DOHH2 (cell line): ENCODE results near the gene ARSD.

Experiments
- H3F3A ChIP-seq: fragments of 200-600 bp; sonication (generic), shearing (Covaris generic); 2 replicates; pipeline ENCODE4 v1.6.0; 2016; ENCODE audit warnings: antibody characterized with exemption, mild to moderate bottlenecking; ENCODE audit not compliant: control insufficient read depth, insufficient read depth
- H3K27ac ChIP-seq: fragments of 200-600 bp; sonication (generic); 2 replicates; pipeline ENCODE4 v1.5.1; 2014; ENCODE audit warnings: low read depth, mild to moderate bottlenecking, low read length, moderate library complexity
- H3K27me3 ChIP-seq: fragments of 200-600 bp; sonication (generic); 2 replicates; pipeline ENCODE4 v1.6.1; 2014; ENCODE audit warnings: mild to moderate bottlenecking, low read length, mixed read lengths; ENCODE audit not compliant: control insufficient read depth
- H3K36me3 ChIP-seq: fragments of 200-600 bp; sonication (generic); 2 replicates; pipeline ENCODE4 v1.6.1; 2014; ENCODE audit warnings: mild to moderate bottlenecking, low read length, moderate library complexity, mixed read lengths; ENCODE audit not compliant: control insufficient read depth
- H3K4me1 ChIP-seq: fragments of 200-600 bp; sonication (generic); 2 replicates; pipeline ENCODE4 v1.6.1; 2014; ENCODE audit warnings: mild to moderate bottlenecking, low read length, mixed read lengths; ENCODE audit not compliant: control insufficient read depth
- H3K4me2 ChIP-seq: fragments of 200-600 bp; sonication (generic); 2 replicates; pipeline ENCODE4 v1.6.0; 2014; ENCODE audit warnings: mild to moderate bottlenecking, low read length, moderate library complexity
- H3K4me3 ChIP-seq: fragments of 200-600 bp; sonication (generic); 2 replicates; pipeline ENCODE4 v1.5.1; 2014; ENCODE audit warnings: mild to moderate bottlenecking, low read length, mixed read lengths
- H3K79me2 ChIP-seq: fragments of 200-600 bp; sonication (generic); 2 replicates; pipeline ENCODE4 v1.6.1; 2014; ENCODE audit warnings: mild to moderate bottlenecking, low read length, mixed read lengths; ENCODE audit not compliant: control insufficient read depth
- H3K9me2 ChIP-seq: fragments of 200-600 bp; sonication (generic); replicated peaks from 2 replicates; pipeline ENCODE4 v1.6.1; 2014; ENCODE audit warnings: mild to moderate bottlenecking, low read length, mixed read lengths; ENCODE audit not compliant: control insufficient read depth
- H3K9me3 ChIP-seq: fragments of 200-600 bp; sonication (generic); 2 replicates; pipeline ENCODE4 v1.6.1; 2014; ENCODE audit warnings: antibody characterized with exemption, low read length, mixed read lengths; ENCODE audit not compliant: control insufficient read depth, insufficient read depth
- H4K20me1 ChIP-seq: fragments of 200-600 bp; sonication (generic); 2 replicates; pipeline ENCODE4 v1.6.0; 2014; ENCODE audit warnings: low read depth, mild to moderate bottlenecking, antibody characterized with exemption, low read length, moderate library complexity; ENCODE audit not compliant: control insufficient read depth, insufficient read depth
- CTCF ChIP-seq: fragments of 200-600 bp; sonication (generic); IDR thresholded peaks from one replicate; pipeline ENCODE4 v1.5.1; 2014; ENCODE audit warnings: antibody characterized with exemption, mild to moderate bottlenecking, low read depth, low read length; ENCODE audit not compliant: poor library complexity, severe bottlenecking
- EZH2phosphoT487 ChIP-seq: fragments of 200-600 bp; sonication (generic); IDR thresholded peaks from 2 replicates; pipeline ENCODE4 v1.6.1; 2017; ENCODE audit warnings: borderline replicate concordance, mild to moderate bottlenecking, antibody characterized with exemption, low read length, moderate library complexity, mixed read lengths

Gene ARSD

GRCh38 chrX:2859197-2859797 lies 69.8 kb downstream of the ARSD start:
- H3K9me2 ChIP-seq: no peaks in the 10 kb centered on the region
- H3K4me3 ChIP-seq: no peak overlapping the region
- H3K27ac ChIP-seq: no peak overlapping the region
- no peaks in the 10 kb centered on the region for H3K27me3 ChIP-seq
- no peak overlapping the region for H3K4me2 ChIP-seq
- H4K20me1 ChIP-seq: no peaks in the 10 kb centered on the region
- H3F3A ChIP-seq: no peaks in the 10 kb centered on the region
- no peaks in the 10 kb centered on the region for H3K36me3 ChIP-seq
- no peaks in the 10 kb centered on the region for H3K79me2 ChIP-seq
- no peaks in the 10 kb centered on the region for H3K4me1 ChIP-seq
- TF ChIP-seq EZH2phosphoT487 (no peak), CTCF (no peak)
- H3K9me3 ChIP-seq: no peaks in the 10 kb centered on the region

- H3K4me3 ChIP-seq: no peak overlapping the region
- no peaks in the 10 kb centered on the region for H3K9me3 ChIP-seq
- no peaks in the 10 kb centered on the region for H3K4me1 ChIP-seq
- no peaks in the 10 kb centered on the region for H3F3A ChIP-seq
- no peak overlapping the region for H3K27ac ChIP-seq
- H3K79me2 ChIP-seq: no peaks in the 10 kb centered on the region
- TF ChIP-seq EZH2phosphoT487: no peak
- H3K36me3 ChIP-seq: no peaks in the 10 kb centered on the region
- no peaks in the 10 kb centered on the region for H3K9me2 ChIP-seq
- no peak overlapping the region for H3K4me2 ChIP-seq
- H3K27me3 ChIP-seq: no peaks in the 10 kb centered on the region
- no peaks in the 10 kb centered on the region for H4K20me1 ChIP-seq
Measured at GRCh38 chrX:2857566-2857965, 71.6 kb downstream of the ARSD start.

GRCh38 chrX:2855761-2856160 lies 73.4 kb downstream of the ARSD start:
- Histone ChIP-seq H3K36me3 (no peaks in the 10 kb centered on the region), H3K79me2 (no peaks in the 10 kb centered on the region), H3K9me2 (no peaks in the 10 kb centered on the region), H3K9me3 (no peaks in the 10 kb centered on the region), H3K4me1 (no peaks in the 10 kb centered on the region), H3K4me2 (no peak overlapping the region), H3K27me3 (no peaks in the 10 kb centered on the region), H3F3A (no peaks in the 10 kb centered on the region), H3K4me3 (no peak overlapping the region), H3K27ac (no peak overlapping the region), H4K20me1 (no peaks in the 10 kb centered on the region)
- TF ChIP-seq EZH2phosphoT487: no peak
- TF ChIP-seq CTCF: no peak

GRCh38 chrX:2854918-2855317 lies 74.2 kb downstream of the ARSD start:
- Histone ChIP-seq H3K79me2 (no peaks in the 10 kb centered on the region), H3K9me3 (no peaks in the 10 kb centered on the region), H3K4me2 (no peak overlapping the region), H3K4me1 (no peaks in the 10 kb centered on the region), H4K20me1 (no peaks in the 10 kb centered on the region), H3K4me3 (no peak overlapping the region), H3K27me3 (no peaks in the 10 kb centered on the region), H3K27ac (no peak overlapping the region), H3K36me3 (no peaks in the 10 kb centered on the region), H3K9me2 (no peaks in the 10 kb centered on the region), H3F3A (no peaks in the 10 kb centered on the region)
- TF ChIP-seq CTCF: no peak
- no peak for TF ChIP-seq EZH2phosphoT487
